Testis (tissue), 3 donors: Measurements from ENCODE around the gene ZSCAN10. TPM values are rescaled to one million over a fixed set of nuclear protein-coding genes. Genes with fewer than 3 reads are reported as not detected.
"Not testable (repeated sequence)": the region's sequence is repeated elsewhere in the genome, so short reads cannot be mapped to it uniquely, and the experiment has no call there.

Source experiments
- DNase-seq: peaks from one replicate; pipeline ENCODE4 v3.0.0-alpha.2; 2019
- H3K27ac ChIP-seq, 2 donors: fragments of 200-600 bp; sonication (generic); one replicate each; pipeline ENCODE4 v1.5.1; 2019
- H3K27me3 ChIP-seq: fragments of 200-600 bp; sonication (generic); one replicate; pipeline ENCODE4 v1.5.1; 2019
- H3K36me3 ChIP-seq: fragments of 200-600 bp; sonication (generic); one replicate; pipeline ENCODE4 v1.5.1; 2017; ENCODE audit warnings: low read depth; ENCODE audit errors: missing control alignments
- H3K4me1 ChIP-seq: fragments of 200-600 bp; sonication (generic); one replicate; pipeline ENCODE4 v1.5.1; 2019
- H3K4me3 ChIP-seq, 2 donors: fragments of 200-600 bp; sonication (generic); one replicate each; pipeline ENCODE4 v1.5.1; 2017 to 2019
- H3K9me3 ChIP-seq: fragments of 200-600 bp; sonication (generic); one replicate; pipeline ENCODE4 v1.5.1; 2017
- CTCF ChIP-seq, 3 experiments: fragments of 450-650 bp in 2 of 3; fragments of 200-600 bp in 1 of 3; sonication (generic) in 1 of 3; IDR thresholded peaks; one replicate each; pipeline ENCODE4 v1.5.1; 2016 to 2019; ENCODE audit warnings: antibody characterized with exemption in 3 of 3, mild to moderate bottlenecking in 2 of 3, moderate library complexity in 1 of 3
- POLR2A ChIP-seq: fragments of 450-650 bp; IDR thresholded peaks from one replicate; pipeline ENCODE4 v1.6.1; 2017; ENCODE audit warnings: antibody characterized with exemption, mild to moderate bottlenecking, moderate library complexity
- WGBS, 2 donors: methylation state at CpG; one replicate each; pipeline ENCODE4 v1.1.5; 2018; 5-methylcytosine and 5-hydroxymethylcytosine counted together
- intact Hi-C: fragments of 100-400 bp; cut with DNase I; formaldehyde crosslinking; loops from one replicate; pipeline ENCODE4 v1.15.1; 2023; ENCODE audit warnings: low total_unique reads
- polyA plus RNA-seq: library from polyadenylated mRNA; stranded (reverse); fragments of 350-450 nt; fragmentation: Illumina TruSeq; extraction: RNeasy Lipid Tissue Mini Kit (QIAGEN cat#74804); gene quantifications from one replicate; pipeline ENCODE4 v1.2.3, GENCODE V29; 2014; ENCODE audit warnings: low read depth, low replicate concordance; ENCODE audit not compliant: insufficient read depth
- total RNA-seq, 2 donors: library from RNA; depleted of rRNA; stranded (reverse); fragments of >200 nt; gene quantifications; one replicate each; pipeline ENCODE4 v1.2.3, GENCODE V29; 2016

Gene ZSCAN10
- total and polyA plus RNA-seq, 3 donors from 2014 or later, result 0.79 to 0.93 (median 0.91) TPM

DNA sequence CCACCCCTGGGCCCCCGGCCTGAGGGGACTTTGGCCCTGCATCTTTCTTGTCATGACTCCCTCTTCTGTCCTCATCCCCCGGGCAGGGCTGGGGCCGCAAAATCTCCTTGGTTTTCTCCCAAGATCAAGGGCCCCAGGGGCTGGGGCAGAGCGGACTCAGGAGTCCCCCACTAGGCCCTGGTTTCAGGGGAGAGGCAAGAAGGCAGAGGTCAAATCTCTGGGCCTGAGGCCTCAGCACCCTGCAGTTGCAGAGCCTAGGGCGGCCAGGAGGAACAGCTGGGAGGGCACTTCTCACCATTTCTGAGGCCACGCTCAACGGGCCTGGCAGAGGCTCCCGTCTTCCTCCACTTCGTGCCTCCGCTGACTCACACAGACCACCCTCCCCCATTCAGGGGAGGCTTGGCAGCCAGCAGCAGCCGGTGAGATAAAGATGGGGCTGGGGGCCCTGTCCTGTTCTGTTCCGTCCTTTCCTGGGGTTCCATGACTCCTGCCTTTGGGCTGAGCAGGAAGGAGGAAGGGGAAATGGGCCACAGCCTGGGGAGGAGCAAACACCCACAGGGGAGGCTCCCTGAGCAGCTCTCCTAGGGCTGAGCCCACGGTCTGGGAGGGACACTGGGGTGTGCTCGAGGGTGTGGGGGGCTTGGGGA lies 12.4 kb downstream of the ZSCAN10 start:
- peak overlapping the region; percentile 20 to 66 for H3K27ac ChIP-seq
- no peak for DNase-seq
- no peak for TF ChIP-seq POLR2A
- TF ChIP-seq CTCF (IDR thresholded peaks at IDR 0.05), result no peak

GRCh38 chr16:3085868-3086595 lies 13.1 kb downstream of the ZSCAN10 start:
- H3K27ac ChIP-seq, result peak overlapping the region in 1 of 2 donors; percentile 66
- 82 to 85% methylated on average over 17 of the region's 17 CpGs for WGBS, 2 donors
- intact Hi-C loops, result no loop called here

More for the DNA sequence above, 12.4 kb downstream of the ZSCAN10 start:
- no peak overlapping the region for H3K4me3 ChIP-seq
- intact Hi-C loops, result no loop called here
- no peaks in the 10 kb centered on the region for H3K36me3 ChIP-seq
- H3K9me3 ChIP-seq, result no peaks in the 10 kb centered on the region
- 61 to 72% methylated on average over 7 to 13 of the region's 14 CpGs for WGBS, 2 donors
- peaks cover 20% of the 10 kb centered on the region for H3K4me1 ChIP-seq
- no peaks in the 10 kb centered on the region for H3K27me3 ChIP-seq

GRCh38 chr16:3084969-3085670 lies 14.0 kb downstream of the ZSCAN10 start:
- Histone ChIP-seq H3K4me1 (peaks cover 20% of the 10 kb centered on the region), H3K27ac (peak overlapping the region in 1 of 2 donors; percentile 35), H3K27me3 (no peaks in the 10 kb centered on the region), H3K9me3 (no peaks in the 10 kb centered on the region), H3K36me3 (no peaks in the 10 kb centered on the region), H3K4me3 (no peak overlapping the region)
- 52 to 60% methylated on average over 7 of the region's 7 CpGs for WGBS, 2 donors
- intact Hi-C loops, result no loop called here
- DNase-seq, result no peak
- TF ChIP-seq POLR2A (no peak), CTCF (IDR thresholded peaks at IDR 0.05) (no peak)

More at GRCh38 chr16:3085868-3086595, 13.1 kb downstream of the ZSCAN10 start:
- Histone ChIP-seq H3K9me3 (no peaks in the 10 kb centered on the region), H3K36me3 (no peaks in the 10 kb centered on the region), H3K4me1 (peaks cover 20% of the 10 kb centered on the region), H3K4me3 (no peak overlapping the region), H3K27me3 (no peaks in the 10 kb centered on the region)
- no peak for TF ChIP-seq POLR2A
- TF ChIP-seq CTCF (IDR thresholded peaks at IDR 0.05), result no peak
- no peak for DNase-seq

DNA sequence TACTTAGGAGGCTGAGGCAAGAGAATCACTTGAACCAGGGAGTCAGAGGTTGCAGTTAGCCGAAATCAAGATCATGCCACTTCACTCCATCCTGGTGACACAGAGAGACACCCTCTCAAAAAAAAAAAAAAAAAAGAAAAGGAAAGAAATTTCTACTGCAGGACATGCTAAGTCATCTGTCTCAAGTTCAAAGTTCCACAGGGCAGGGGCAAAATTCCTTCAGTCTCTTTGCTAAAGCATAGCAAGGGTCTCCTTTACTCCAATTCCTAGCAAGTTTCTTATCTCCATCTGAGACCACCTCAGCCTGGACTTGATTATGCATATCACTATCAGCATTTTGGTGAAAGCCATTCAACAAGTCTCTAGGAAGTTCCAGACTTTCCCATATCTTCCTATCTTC lies 14.6 kb downstream of the ZSCAN10 start:
- WGBS, 2 donors, result 90 to 94% methylated on average over 1 of the region's 1 CpG
- intact Hi-C loops, result no loop called here
- Histone ChIP-seq H3K9me3 (no peaks in the 10 kb centered on the region), H3K27me3 (no peaks in the 10 kb centered on the region), H3K4me3 (no peak overlapping the region), H3K27ac (peak overlapping the region in 1 of 2 donors; percentile 35), H3K36me3 (no peaks in the 10 kb centered on the region), H3K4me1 (peaks cover 20% of the 10 kb centered on the region)
- no peak for DNase-seq
- no peak for TF ChIP-seq CTCF (IDR thresholded peaks at IDR 0.05)
- no peak for TF ChIP-seq POLR2A

DNA sequence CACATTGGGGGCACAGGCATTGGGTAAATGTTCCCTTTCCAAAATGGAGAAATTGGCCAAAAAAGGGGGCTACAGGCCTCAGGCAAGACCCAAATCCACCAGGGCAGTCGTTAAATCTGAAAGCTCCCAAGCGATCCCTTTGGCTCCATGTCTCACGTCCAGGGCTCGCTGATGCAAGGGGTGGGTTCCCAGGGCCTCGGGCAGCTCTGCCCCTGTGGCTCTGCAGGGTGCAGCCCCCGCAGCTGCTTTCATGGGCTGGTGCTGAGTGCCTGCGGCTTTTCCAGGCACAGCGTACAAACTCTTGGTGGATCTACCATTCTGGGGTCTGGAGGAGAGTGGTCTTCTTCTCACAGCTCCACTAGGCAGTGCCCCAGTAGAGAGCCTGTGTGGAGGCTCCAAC lies 15.7 kb downstream of the ZSCAN10 start:
- H3K4me3 ChIP-seq, DNase-seq, H3K27ac ChIP-seq, H3K36me3 ChIP-seq, H3K27me3 ChIP-seq, H3K9me3 ChIP-seq, intact Hi-C loops: not testable (repeated sequence)
- H3K4me1 ChIP-seq, result peaks cover 18% of the 10 kb centered on the region
- 96 to 99% methylated on average over 7 to 8 of the region's 8 CpGs for WGBS, 2 donors

GRCh38 chr16:3081957-3082356 lies 17.1 kb downstream of the ZSCAN10 start:
- intact Hi-C loops, DNase-seq, H3K36me3 ChIP-seq, H3K4me3 ChIP-seq, H3K27ac ChIP-seq, H3K4me1 ChIP-seq, H3K9me3 ChIP-seq, H3K27me3 ChIP-seq: not testable (repeated sequence)
- 96 to 98% methylated on average over 10 to 13 of the region's 13 CpGs for WGBS, 2 donors
